HepG2 (cell line): Measurements from ENCODE around the gene CHSY3. TPM values are rescaled to one million over a fixed set of nuclear protein-coding genes. Genes with fewer than 3 reads are reported as not detected.

Experiments used
- ATAC-seq: fragments of 200-7000 bp; cut with Tn5 transposase; 3 replicates; pipeline ENCODE4 v1.9.1; 2020; ENCODE audit warnings: mild to moderate bottlenecking, moderate library complexity
- BruUV-seq: library from RNA; stranded (reverse); fragments of 400-500 nt; replicated peaks from 2 replicates; lab custom pipeline; 2021; lab: Mats Ljungman, UMichigan
- CTCF ChIA-PET: fragments of 300-600 bp; formaldehyde crosslinking; extraction: SDS; loops from one replicate; lab custom pipeline; 2021; ENCODE audit warnings: low total read pairs, inconsistent platforms, low intra/inter-chr PET ratio; lab: Yijun Ruan, JAX
- POLR2A ChIA-PET: fragments of 350-600 bp; sonication (Branson Sonifier 250); formaldehyde crosslinking; loops from one replicate; lab custom pipeline; 2020; ENCODE audit warnings: antibody characterized with exemption, inconsistent platforms; lab: Yijun Ruan, JAX
- DNase-seq: peaks from one replicate; pipeline ENCODE4 v3.0.0-alpha.2; 2015; ENCODE audit warnings: low spot score
- FAIRE-seq: peaks from 3 replicates; lab custom pipeline; 2011; peaks lifted over from hg19 to GRCh38; lab: Jason Lieb, UNC
- H2AFZ ChIP-seq: one replicate; pipeline ENCODE4 v1.6.1; 2011; ENCODE audit warnings: low read length, inconsistent platforms
- H3K27ac ChIP-seq: fragments of 300-600 bp; 3 replicates; pipeline ENCODE4 v1.8.0; 2011; ENCODE audit warnings: mixed run types, mild to moderate bottlenecking, mixed read lengths, low read length, inconsistent platforms; ENCODE audit not compliant: insufficient read depth; ENCODE audit errors: extremely low read length
- H3K27me3 ChIP-seq, 2 experiments: fragments of 200-600 bp in 1 of 2; 2 replicates in 1 of 2; 3 replicates in 1 of 2; pipeline versions ENCODE4 v1.6.0 to v1.8.0; 2011; ENCODE audit warnings: low read length in 2 of 2, mild to moderate bottlenecking in 2 of 2, moderate library complexity in 2 of 2, inconsistent platforms in 1 of 2; ENCODE audit not compliant: insufficient read depth in 2 of 2, control insufficient read depth in 1 of 2
- H3K36me3 ChIP-seq, 2 experiments: fragments of 200-600 bp in 1 of 2; replicated peaks in 1 of 2; 2 replicates in 1 of 2; 3 replicates in 1 of 2; pipeline versions ENCODE4 v1.5.1 to v1.8.0; 2011; ENCODE audit warnings: low read length in 2 of 2, inconsistent platforms in 1 of 2; ENCODE audit not compliant: insufficient read depth in 2 of 2, control insufficient read depth in 1 of 2
- H3K4me1 ChIP-seq: 2 replicates; pipeline ENCODE4 v1.5.1; 2012; ENCODE audit warnings: low read length, inconsistent platforms; ENCODE audit not compliant: insufficient read depth
- H3K4me2 ChIP-seq: 2 replicates; pipeline ENCODE4 v1.6.0; 2011; ENCODE audit warnings: low read depth, low read length, inconsistent platforms
- H3K4me3 ChIP-seq, 3 experiments: fragments of 200-600 bp in 1 of 3; sonication (generic), shearing (Covaris generic) in 1 of 3; replicated peaks in 1 of 3; 2 replicates each; pipeline ENCODE4 v1.5.1; 2011 to 2016; ENCODE audit warnings: low read length in 3 of 3, inconsistent platforms in 2 of 3, low read depth in 2 of 3, mild to moderate bottlenecking in 2 of 3, control low read depth in 1 of 3, mixed read lengths in 1 of 3; ENCODE audit not compliant: insufficient read depth in 1 of 3
- H3K79me2 ChIP-seq: one replicate; pipeline ENCODE4 v1.6.1; 2011; ENCODE audit warnings: low read length, inconsistent platforms; ENCODE audit not compliant: insufficient read depth
- H3K9ac ChIP-seq: 2 replicates; pipeline ENCODE4 v1.6.0; 2011; ENCODE audit warnings: mild to moderate bottlenecking, low read depth, low read length, inconsistent platforms; ENCODE audit not compliant: insufficient read depth
- H3K9me3 ChIP-seq: 2 replicates; pipeline ENCODE4 v1.5.1; 2012; ENCODE audit warnings: mild to moderate bottlenecking, low read length
- H4K20me1 ChIP-seq: 2 replicates; pipeline ENCODE4 v1.6.0; 2011; ENCODE audit warnings: inconsistent platforms, mild to moderate bottlenecking, low read length, moderate library complexity; ENCODE audit not compliant: insufficient read depth
- BRCA1 ChIP-seq: sonication (generic); formaldehyde crosslinking; IDR thresholded peaks from 2 replicates; pipeline ENCODE4 v1.4.0; 2020; ENCODE audit warnings: missing genetic modification reagents
- ESRRA ChIP-seq: sonication (generic); formaldehyde crosslinking; IDR thresholded peaks from 2 replicates; pipeline ENCODE4 v1.5.1; 2020; ENCODE audit warnings: mild to moderate bottlenecking, low read depth, missing genetic modification reagents
- HIVEP1 ChIP-seq: sonication (generic); formaldehyde crosslinking; IDR thresholded peaks from 2 replicates; pipeline ENCODE4 v1.4.0; 2020; ENCODE audit warnings: mild to moderate bottlenecking, missing genetic modification reagents
- HOXA9 ChIP-seq: sonication (generic); formaldehyde crosslinking; IDR thresholded peaks from 2 replicates; pipeline ENCODE4 v1.8.1; 2022; ENCODE audit warnings: missing genetic modification reagents, mild to moderate bottlenecking, moderate library complexity, borderline replicate concordance
- NR2C2 ChIP-seq: sonication (generic); formaldehyde crosslinking; IDR thresholded peaks from 2 replicates; pipeline ENCODE4 v1.4.0; 2020; ENCODE audit warnings: missing genetic modification reagents, mild to moderate bottlenecking, moderate library complexity, borderline replicate concordance
- SRSF1 ChIP-seq: fragments of 200-400 bp; formaldehyde crosslinking; optimal IDR thresholded peaks from 2 replicates; pipeline ENCODE3; 2017; ENCODE audit warnings: mild to moderate bottlenecking, low read depth, low read length, moderate library complexity
- XBP1 ChIP-seq: sonication (generic); formaldehyde crosslinking; IDR thresholded peaks from 2 replicates; pipeline ENCODE4 v1.5.0; 2020; ENCODE audit warnings: missing genetic modification reagents
- XRCC5 ChIP-seq: fragments of 200-400 bp; formaldehyde crosslinking; optimal IDR thresholded peaks from 2 replicates; pipeline ENCODE3; 2017; ENCODE audit warnings: mild to moderate bottlenecking, low read length
- ZNF224 ChIP-seq: sonication (generic); formaldehyde crosslinking; IDR thresholded peaks from 2 replicates; pipeline ENCODE4 v1.5.0; 2020; ENCODE audit warnings: mild to moderate bottlenecking, missing genetic modification reagents
- ZNF225 ChIP-seq: sonication (generic); formaldehyde crosslinking; IDR thresholded peaks from 2 replicates; pipeline ENCODE4 v1.4.0; 2020; ENCODE audit warnings: mild to moderate bottlenecking, missing genetic modification reagents
- ZNF7 ChIP-seq: IDR thresholded peaks from 2 replicates; pipeline ENCODE4 v1.6.1; 2016; ENCODE audit warnings: missing biosample characterization, missing genetic modification reagents
- WGBS: methylation state at CpG from one replicate; pipeline ENCODE4 v1.1.6; 2017; ENCODE audit warnings: low lambda C conversion rate; 5-methylcytosine and 5-hydroxymethylcytosine counted together
- in situ Hi-C: cut with HindIII; loops from 2 replicates; pipeline ENCODE4 v1.10.0; 2017; ENCODE audit warnings: low pct_unique_long_range_greater_than_20kb; ENCODE audit not compliant: extremely low pct_ligation_motif_present
- intact Hi-C: fragments of 100-400 bp; cut with micrococcal nuclease; formaldehyde crosslinking; loops from one replicate; pipeline ENCODE4 v1.10.0; 2022; ENCODE audit not compliant: unreplicated experiment
- polyA plus RNA-seq, 8 experiments: library from polyadenylated mRNA; depleted of rRNA in 3 of 8; stranded (reverse) in 7 of 8; unstranded in 1 of 8; fragments of >200 nt; fragmentation: Illumina TruSeq in 4 of 8; extraction: Trizol in 4 of 8; gene quantifications; 2 replicates each; pipeline versions ENCODE4 v1.2.1 to v1.2.3, GENCODE V29; 2011 to 2016; ENCODE audit warnings: low read depth in 4 of 8, missing spikeins in 1 of 8, mixed read lengths in 1 of 8; ENCODE audit not compliant: insufficient read depth in 1 of 8
- total RNA-seq, 5 experiments: library from RNA; depleted of rRNA; stranded (reverse); fragments of >200 nt; fragmentation: Illumina TruSeq; extraction: Trizol; gene quantifications; 2 replicates each; pipeline ENCODE4 v1.2.3, GENCODE V29; 2016; ENCODE audit warnings: low read depth in 1 of 5
- TF ChIP-seq, protein P1 (sequence below): sonication (generic); formaldehyde crosslinking; IDR thresholded peaks from 2 replicates; pipeline ENCODE4; 2020; ENCODE audit warnings: missing genetic modification reagents, mild to moderate bottlenecking, borderline replicate concordance
- TF ChIP-seq, protein P2 (sequence below): sonication (generic); formaldehyde crosslinking; IDR thresholded peaks from 2 replicates; pipeline ENCODE4 v1.9.0; 2022; ENCODE audit warnings: missing genetic modification reagents, mild to moderate bottlenecking, borderline replicate concordance
- TF ChIP-seq, protein P3 (sequence below): sonication (generic); formaldehyde crosslinking; IDR thresholded peaks from 2 replicates; pipeline ENCODE4 v1.4.0; 2020; ENCODE audit warnings: missing genetic modification reagents, borderline replicate concordance
- TF ChIP-seq, protein P4 (sequence below): sonication (generic); formaldehyde crosslinking; IDR thresholded peaks from 2 replicates; pipeline ENCODE4 v1.4.0; 2020; ENCODE audit warnings: missing genetic modification reagents, borderline replicate concordance

Gene CHSY3
- total and polyA plus RNA-seq, 2 of the 13 experiments (the other 11 are each of a cell fraction or from before 2014, with no cell fraction given): 0.26 to 4.1 TPM

DNA sequence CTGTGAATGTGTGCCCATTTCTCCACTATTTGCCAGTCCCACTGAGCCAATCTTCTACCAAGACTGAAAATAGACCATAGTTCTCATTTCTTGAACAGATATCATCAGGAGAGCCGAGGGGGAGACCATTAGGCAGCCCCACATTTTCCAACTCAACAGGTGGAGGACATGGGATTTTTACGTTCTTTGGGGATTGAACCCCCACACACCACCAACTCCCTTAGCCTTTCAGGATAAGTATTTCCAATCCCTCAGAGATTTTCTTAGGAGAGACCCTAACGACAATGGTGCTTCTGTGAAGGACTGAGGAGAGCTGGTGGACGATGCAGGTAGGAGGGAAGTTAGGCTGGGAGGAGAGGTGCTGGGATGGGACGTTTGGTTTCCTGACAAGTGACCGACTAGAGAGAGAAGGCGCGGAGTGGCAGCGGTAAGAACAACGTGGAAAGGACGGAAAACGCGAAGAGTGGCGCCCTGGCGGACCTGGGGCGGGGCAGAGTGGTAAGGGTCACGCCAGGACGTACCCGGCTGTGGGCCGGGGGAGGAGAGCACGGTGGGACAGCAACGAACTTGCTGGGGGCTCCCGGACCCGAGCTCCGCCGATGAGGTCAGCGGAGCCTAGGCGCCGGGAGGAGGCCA is 681 bp upstream of the CHSY3 start:
- in situ Hi-C loops (loop anchor here (25.0 kb wide), 1 partner anchor 1209 kb away; no protein-coding TSS in a partner anchor), intact Hi-C loops (no loop called here)
- BruUV-seq: no TSS peak
- ChIA-PET CTCF (no interaction called here), POLR2A (no interaction called here)
- Histone ChIP-seq H3K27ac (no peak overlapping the region), H3K9ac (no peak overlapping the region), H3K79me2 (no peaks in the 10 kb centered on the region), H3K9me3 (no peaks in the 10 kb centered on the region), H4K20me1 (no peaks in the 10 kb centered on the region), H2AFZ (peak overlapping the region; percentile 56), H3K36me3 (no peaks in the 10 kb centered on the region), H3K27me3 (peaks cover 6 to 24% of the 10 kb centered on the region in 2 experiments; a peak in 4 of 5 replicates), H3K4me1 (peaks cover 33% of the 10 kb centered on the region), H3K4me2 (peak overlapping the region; percentile 79), H3K4me3 (peak overlapping the region; percentile 57 to 74 (median 64))
- ATAC-seq: peak; percentile 11; the same call in 2 of the 3 replicates
- DNase-seq: no peak
- 2% methylated on average over 21 of the region's 29 CpGs for WGBS
- FAIRE-seq: no peak
- no peak for TF ChIP-seq ZNF7
- TF ChIP-seq, protein P1, sequence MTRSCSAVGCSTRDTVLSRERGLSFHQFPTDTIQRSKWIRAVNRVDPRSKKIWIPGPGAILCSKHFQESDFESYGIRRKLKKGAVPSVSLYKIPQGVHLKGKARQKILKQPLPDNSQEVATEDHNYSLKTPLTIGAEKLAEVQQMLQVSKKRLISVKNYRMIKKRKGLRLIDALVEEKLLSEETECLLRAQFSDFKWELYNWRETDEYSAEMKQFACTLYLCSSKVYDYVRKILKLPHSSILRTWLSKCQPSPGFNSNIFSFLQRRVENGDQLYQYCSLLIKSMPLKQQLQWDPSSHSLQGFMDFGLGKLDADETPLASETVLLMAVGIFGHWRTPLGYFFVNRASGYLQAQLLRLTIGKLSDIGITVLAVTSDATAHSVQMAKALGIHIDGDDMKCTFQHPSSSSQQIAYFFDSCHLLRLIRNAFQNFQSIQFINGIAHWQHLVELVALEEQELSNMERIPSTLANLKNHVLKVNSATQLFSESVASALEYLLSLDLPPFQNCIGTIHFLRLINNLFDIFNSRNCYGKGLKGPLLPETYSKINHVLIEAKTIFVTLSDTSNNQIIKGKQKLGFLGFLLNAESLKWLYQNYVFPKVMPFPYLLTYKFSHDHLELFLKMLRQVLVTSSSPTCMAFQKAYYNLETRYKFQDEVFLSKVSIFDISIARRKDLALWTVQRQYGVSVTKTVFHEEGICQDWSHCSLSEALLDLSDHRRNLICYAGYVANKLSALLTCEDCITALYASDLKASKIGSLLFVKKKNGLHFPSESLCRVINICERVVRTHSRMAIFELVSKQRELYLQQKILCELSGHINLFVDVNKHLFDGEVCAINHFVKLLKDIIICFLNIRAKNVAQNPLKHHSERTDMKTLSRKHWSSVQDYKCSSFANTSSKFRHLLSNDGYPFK: peak; percentile 28; the same call in 1 of the 2 replicates
- no peak for TF ChIP-seq ZNF225 (CRISPR knock-in tag)
- 0 out of 2 replicates have a peak, but pooled peaks have one; percentile 32 for TF ChIP-seq HIVEP1 (CRISPR knock-in tag)
- TF ChIP-seq ZNF224: no peak
- no peak for TF ChIP-seq BRCA1 (CRISPR knock-in tag)
- TF ChIP-seq SRSF1: peak; percentile 48
- TF ChIP-seq HOXA9 (CRISPR knock-in tag): no peak
- no peak for TF ChIP-seq ESRRA (CRISPR knock-in tag)
- TF ChIP-seq, protein P2, sequence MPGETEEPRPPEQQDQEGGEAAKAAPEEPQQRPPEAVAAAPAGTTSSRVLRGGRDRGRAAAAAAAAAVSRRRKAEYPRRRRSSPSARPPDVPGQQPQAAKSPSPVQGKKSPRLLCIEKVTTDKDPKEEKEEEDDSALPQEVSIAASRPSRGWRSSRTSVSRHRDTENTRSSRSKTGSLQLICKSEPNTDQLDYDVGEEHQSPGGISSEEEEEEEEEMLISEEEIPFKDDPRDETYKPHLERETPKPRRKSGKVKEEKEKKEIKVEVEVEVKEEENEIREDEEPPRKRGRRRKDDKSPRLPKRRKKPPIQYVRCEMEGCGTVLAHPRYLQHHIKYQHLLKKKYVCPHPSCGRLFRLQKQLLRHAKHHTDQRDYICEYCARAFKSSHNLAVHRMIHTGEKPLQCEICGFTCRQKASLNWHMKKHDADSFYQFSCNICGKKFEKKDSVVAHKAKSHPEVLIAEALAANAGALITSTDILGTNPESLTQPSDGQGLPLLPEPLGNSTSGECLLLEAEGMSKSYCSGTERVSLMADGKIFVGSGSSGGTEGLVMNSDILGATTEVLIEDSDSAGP: peak; percentile 46; the same call in 1 of the 2 replicates
- no peak for TF ChIP-seq NR2C2 (CRISPR knock-in tag)
- peak; percentile 43 for TF ChIP-seq XRCC5
- no peak for TF ChIP-seq XBP1 (CRISPR knock-in tag)
- TF ChIP-seq, protein P3, sequence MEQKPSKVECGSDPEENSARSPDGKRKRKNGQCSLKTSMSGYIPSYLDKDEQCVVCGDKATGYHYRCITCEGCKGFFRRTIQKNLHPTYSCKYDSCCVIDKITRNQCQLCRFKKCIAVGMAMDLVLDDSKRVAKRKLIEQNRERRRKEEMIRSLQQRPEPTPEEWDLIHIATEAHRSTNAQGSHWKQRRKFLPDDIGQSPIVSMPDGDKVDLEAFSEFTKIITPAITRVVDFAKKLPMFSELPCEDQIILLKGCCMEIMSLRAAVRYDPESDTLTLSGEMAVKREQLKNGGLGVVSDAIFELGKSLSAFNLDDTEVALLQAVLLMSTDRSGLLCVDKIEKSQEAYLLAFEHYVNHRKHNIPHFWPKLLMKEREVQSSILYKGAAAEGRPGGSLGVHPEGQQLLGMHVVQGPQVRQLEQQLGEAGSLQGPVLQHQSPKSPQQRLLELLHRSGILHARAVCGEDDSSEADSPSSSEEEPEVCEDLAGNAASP (CRISPR knock-in tag): peak; percentile 49; the same call in 1 of the 2 replicates
- TF ChIP-seq, protein P4, sequence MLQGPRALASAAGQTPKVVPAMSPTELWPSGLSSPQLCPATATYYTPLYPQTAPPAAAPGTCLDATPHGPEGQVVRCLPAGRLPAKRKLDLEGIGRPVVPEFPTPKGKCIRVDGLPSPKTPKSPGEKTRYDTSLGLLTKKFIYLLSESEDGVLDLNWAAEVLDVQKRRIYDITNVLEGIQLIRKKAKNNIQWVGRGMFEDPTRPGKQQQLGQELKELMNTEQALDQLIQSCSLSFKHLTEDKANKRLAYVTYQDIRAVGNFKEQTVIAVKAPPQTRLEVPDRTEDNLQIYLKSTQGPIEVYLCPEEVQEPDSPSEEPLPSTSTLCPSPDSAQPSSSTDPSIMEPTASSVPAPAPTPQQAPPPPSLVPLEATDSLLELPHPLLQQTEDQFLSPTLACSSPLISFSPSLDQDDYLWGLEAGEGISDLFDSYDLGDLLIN: no peak
